ENCODE results near the gene PAGE3. TPM values are rescaled to one million over a fixed set of nuclear protein-coding genes. Genes with fewer than 3 reads are reported as not detected.

The PAGE3 gene
- total and polyA plus RNA-seq, 8 donors: not detected

GRCh38 chrX:55213381-55213780, 51.3 kb downstream of the PAGE3 start:
- Histone ChIP-seq H3K9me3 (no peaks in the 10 kb centered on the region), H3K4me3 (no peak overlapping the region), H3K36me3 (no peaks in the 10 kb centered on the region), H3K27ac (no peak overlapping the region), H3K27me3 (no peaks in the 10 kb centered on the region), H3K4me1 (no peaks in the 10 kb centered on the region)
- DNase-seq: no peak
- intact Hi-C loops (cut with DNase I; ENCODE audit: low total_unique reads): no loop called here
- WGBS, 5 donors: 65 to 84% (median 77%) methylated on average over 3 of the region's 3 CpGs
- TF ChIP-seq EP300 (IDR thresholded peaks at IDR 0.05): no peak
- no peak for TF ChIP-seq POLR2AphosphoS5 (IDR thresholded peaks at IDR 0.05)
- TF ChIP-seq CTCF (IDR thresholded peaks at IDR 0.05): no peak
- no peak for TF ChIP-seq POLR2A (IDR thresholded peaks at IDR 0.05)

GRCh38 chrX:55210931-55211677, 53.6 kb downstream of the PAGE3 start:
- H3K4me1 ChIP-seq: no peaks in the 10 kb centered on the region
- no peak overlapping the region for H3K27ac ChIP-seq
- no peak for TF ChIP-seq CTCF (IDR thresholded peaks at IDR 0.05)
- TF ChIP-seq POLR2AphosphoS5 (IDR thresholded peaks at IDR 0.05): no peak
- no peak for TF ChIP-seq POLR2A (IDR thresholded peaks at IDR 0.05)
- no peak for TF ChIP-seq EP300 (IDR thresholded peaks at IDR 0.05)
- intact Hi-C loops (cut with DNase I; ENCODE audit: low total_unique reads): no loop called here
- DNase-seq: no peak
- H3K36me3 ChIP-seq: no peaks in the 10 kb centered on the region
- no peak overlapping the region for H3K4me3 ChIP-seq
- no peaks in the 10 kb centered on the region for H3K27me3 ChIP-seq
- no peaks in the 10 kb centered on the region for H3K9me3 ChIP-seq
- WGBS, 5 donors: 68 to 89% (median 75%) methylated on average over 13 of the region's 13 CpGs

Other genes with a start within 250 kb of the PAGE3 start
- 10 to 100 TPM in 1 of 5 donors, not detected in 4; 18.4 TPM for gene ALAS2, start 233.9 kb downstream of the PAGE3 start, total RNA-seq
- gene ALAS2, start 233.9 kb downstream of the PAGE3 start, polyA plus RNA-seq: not detected
- not detected for gene PAGE2B, start 189.9 kb downstream of the PAGE3 start, total RNA-seq
- gene PAGE2B, start 189.9 kb downstream of the PAGE3 start, polyA plus RNA-seq: 1 to 10 TPM in 1 of 3 donors, not detected in 2; 3.7 TPM
- not detected for gene PAGE2, start 175.9 kb downstream of the PAGE3 start, total RNA-seq
- gene PAGE2, start 175.9 kb downstream of the PAGE3 start, polyA plus RNA-seq: not detected
- not detected for gene PAGE5, start 44.6 kb downstream of the PAGE3 start, total RNA-seq
- gene PAGE5, start 44.6 kb downstream of the PAGE3 start, polyA plus RNA-seq: not detected
- gene MAGEH1, start 187.2 kb upstream of the PAGE3 start, total RNA-seq: 10 to 100 TPM in 3 of 5 donors, 1 to 10 TPM in 1, not detected in 1; 1.8 to 31.8 (median 21.0) TPM
- gene MAGEH1, start 187.2 kb upstream of the PAGE3 start, polyA plus RNA-seq: 10 to 100 TPM in 2 of 3 donors, 1 to 10 TPM in 1; 9.5 to 16.9 (median 13.5) TPM
- 1 to 10 TPM in 2 of 5 donors, under 1 TPM in 1, not detected in 2; 0.29 to 2.2 (median 1.2) TPM for gene USP51, start 224.9 kb upstream of the PAGE3 start, total RNA-seq
- under 1 TPM; 0.40 to 0.46 (median 0.44) TPM for gene USP51, start 224.9 kb upstream of the PAGE3 start, polyA plus RNA-seq

All from stomach (tissue), 9 donors.